ENCODE data around the gene FBXW12.

Gene FBXW12

GRCh38 chr3:48436477-48436787 lies 64.4 kb downstream of the FBXW12 start:
- DNase-seq (ENCODE audit: low read depth): no peak

GRCh38 chr3:48436855-48437254 lies 64.8 kb downstream of the FBXW12 start:
- no peak for DNase-seq (ENCODE audit: low read depth)

GRCh38 chr3:48437812-48438211 lies 65.8 kb downstream of the FBXW12 start:
- no peak for DNase-seq (ENCODE audit: low read depth)

DNA sequence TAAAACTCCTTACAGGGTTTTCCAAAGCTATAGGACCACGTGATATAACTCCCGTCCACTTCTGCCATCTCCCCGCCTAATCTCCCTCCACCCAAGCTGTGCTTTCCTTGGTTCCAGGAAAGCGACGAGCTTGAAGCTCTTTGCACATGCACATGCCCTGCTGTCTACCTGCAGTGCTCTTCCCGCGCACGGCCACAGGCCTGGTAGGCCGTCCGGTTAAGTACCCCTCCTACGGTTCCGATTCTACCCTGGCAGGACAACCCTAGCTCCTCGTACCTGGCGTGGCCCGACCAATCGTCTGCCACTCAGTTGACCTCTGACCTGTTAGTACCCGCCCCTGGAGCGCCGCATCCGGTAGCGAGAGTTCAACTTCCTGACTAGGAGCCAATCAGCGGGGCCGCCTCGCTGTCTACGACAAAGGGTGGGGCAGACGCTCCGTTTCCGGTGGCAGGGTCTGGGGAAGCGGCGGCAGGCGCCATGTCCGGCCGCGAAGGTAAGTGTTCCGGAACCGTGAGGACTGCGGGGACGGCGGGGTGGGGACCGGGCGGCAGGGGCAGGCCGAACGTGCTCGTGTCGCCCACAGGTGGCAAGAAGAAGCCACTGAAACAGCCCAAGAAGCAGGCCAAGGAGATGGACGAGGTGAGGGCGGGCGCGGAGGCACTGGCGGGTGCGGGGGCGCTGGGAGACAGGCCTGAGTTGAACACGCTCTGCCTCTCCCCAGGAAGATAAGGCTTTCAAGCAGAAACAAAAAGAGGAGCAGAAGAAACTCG lies 68.0 kb downstream of the FBXW12 start, which contains the start of the genes CCDC51 and TMA7:
Gene CCDC51, minus strand, starts transcription at position 300 of the 770 bp plus-strand sequence. CDS start 4,991 bp downstream, outside the sequence.
Gene TMA7, plus strand, starts transcription at position 438 of the 770 bp plus-strand sequence. Its CDS starts 40 bp downstream, at position 478.
- peak; percentile 97 for DNase-seq (ENCODE audit: low read depth)

- DNase-seq (ENCODE audit: low read depth): peak; percentile 46
These were observed 68.6 kb downstream of the FBXW12 start for GRCh38 chr3:48440590-48440958.

GRCh38 chr3:48441940-48442339 lies 69.9 kb downstream of the FBXW12 start:
- DNase-seq (ENCODE audit: low read depth): no peak
